Heart left ventricle (tissue), 13 donors: Measurements from ENCODE around the gene ADPRS.

Experiments used
- CTCF ChIP-seq, 12 donors: fragments of 200-600 bp; sonication (generic) in 4 of 12; IDR thresholded peaks; one replicate each; pipeline versions ENCODE4 v1.5.0 to v1.8.0; 2018 to 2022; ENCODE audit warnings: antibody characterized with exemption in 12 of 12, mild to moderate bottlenecking in 5 of 12
- POLR2A ChIP-seq, 2 donors: fragments of 450-650 bp; IDR thresholded peaks; one replicate each; pipeline ENCODE4 v1.6.1; 2017; ENCODE audit warnings: antibody characterized with exemption in 2 of 2, mild to moderate bottlenecking in 2 of 2, moderate library complexity in 2 of 2
- donor health status: ischemic (EF 13 %, LVEDD 7.1; RV severe dilation, severe dysfunction).
- donor health status: DM: no; HTN: yes; CAD: no.
- donor health status: DM: no; HTN: no; CAD: no.
- donor health status: ischemic (EF 25% LVEDD 6.9; RV normal size, moderate dysfunction).
- donor health status: ischemic (EF 25% LVEDD 5.7; RV mildly dilated, moderate dysfunction).
- donor health status: ischemic (EF 35%, LVEDD 5.7; RV mildly dilated, moderate dysfunction).
- donor health status: nonischemic (EF 11% LVEDD 7.7; RV severe dilation, severe dysfunction).
- donor health status: DM: yes; HTN: yes; CAD: no.
- donor health status: PGD.
- donor health status: ischemic (EF 29% LVEDD 5.4; RV normal size, mild dysfunction).
- donor health status: nonischemic (EF 23%, LVEDD 6.1; RV moderate dilation, normal function).

GRCh38 chr1:36137226-36137625 is 48.5 kb downstream of the ADPRS start:
- no peak for TF ChIP-seq CTCF (IDR thresholded peaks at IDR 0.05)
- no peak for TF ChIP-seq POLR2A (IDR thresholded peaks at IDR 0.05)
